ENCODE measurements around the gene NTN1. TPM values are rescaled to one million over a fixed set of nuclear protein-coding genes. Genes with fewer than 3 reads are reported as not detected.

NTN1 gene
- total RNA-seq, 1 donor from 2014 or later = 7.8 TPM

DNA sequence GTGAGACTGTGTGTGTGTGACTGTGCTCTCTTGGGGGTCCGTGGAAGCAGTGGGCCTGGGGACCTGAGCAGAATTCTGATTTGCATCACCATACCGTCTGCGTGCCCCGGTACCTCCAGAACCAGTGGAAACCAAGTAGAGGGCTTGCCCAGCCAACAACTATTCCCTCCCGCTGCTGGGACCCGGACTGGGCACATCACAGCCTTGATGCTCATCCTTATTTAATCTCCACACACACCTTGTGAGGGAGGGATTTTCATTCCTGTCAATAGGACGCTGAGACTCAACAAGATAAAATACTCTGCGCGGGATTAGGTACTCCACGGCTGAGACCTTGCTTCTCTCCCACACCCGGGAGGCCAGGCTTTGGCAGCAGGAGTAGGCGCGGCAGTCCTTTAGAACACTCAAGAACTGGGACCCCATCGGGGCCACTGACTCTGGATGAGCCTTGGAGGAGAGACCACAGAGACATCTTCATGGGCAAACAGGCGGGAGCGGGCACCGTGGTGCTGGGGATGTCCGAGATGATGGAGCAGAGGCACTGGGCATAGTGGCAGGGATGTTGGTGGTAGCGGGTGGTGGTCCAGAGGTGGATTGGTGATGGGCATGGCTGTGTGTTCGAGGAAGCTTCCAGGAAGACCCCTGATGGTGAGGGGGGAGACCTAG is 208.0 kb downstream of the NTN1 start:
- Histone ChIP-seq H3K36me3 (no peaks in the 10 kb centered on the region), H3K27ac (no peak overlapping the region), H3K9me3 (no peaks in the 10 kb centered on the region), H3K4me3 (no peak overlapping the region), H3K4me1 (no peaks in the 10 kb centered on the region), H3K27me3 (ENCODE audit: low read depth) (peaks cover 28% of the 10 kb centered on the region)
- ATAC-seq (no peak), DNase-seq (no peak)
- TF ChIP-seq, protein P1, sequence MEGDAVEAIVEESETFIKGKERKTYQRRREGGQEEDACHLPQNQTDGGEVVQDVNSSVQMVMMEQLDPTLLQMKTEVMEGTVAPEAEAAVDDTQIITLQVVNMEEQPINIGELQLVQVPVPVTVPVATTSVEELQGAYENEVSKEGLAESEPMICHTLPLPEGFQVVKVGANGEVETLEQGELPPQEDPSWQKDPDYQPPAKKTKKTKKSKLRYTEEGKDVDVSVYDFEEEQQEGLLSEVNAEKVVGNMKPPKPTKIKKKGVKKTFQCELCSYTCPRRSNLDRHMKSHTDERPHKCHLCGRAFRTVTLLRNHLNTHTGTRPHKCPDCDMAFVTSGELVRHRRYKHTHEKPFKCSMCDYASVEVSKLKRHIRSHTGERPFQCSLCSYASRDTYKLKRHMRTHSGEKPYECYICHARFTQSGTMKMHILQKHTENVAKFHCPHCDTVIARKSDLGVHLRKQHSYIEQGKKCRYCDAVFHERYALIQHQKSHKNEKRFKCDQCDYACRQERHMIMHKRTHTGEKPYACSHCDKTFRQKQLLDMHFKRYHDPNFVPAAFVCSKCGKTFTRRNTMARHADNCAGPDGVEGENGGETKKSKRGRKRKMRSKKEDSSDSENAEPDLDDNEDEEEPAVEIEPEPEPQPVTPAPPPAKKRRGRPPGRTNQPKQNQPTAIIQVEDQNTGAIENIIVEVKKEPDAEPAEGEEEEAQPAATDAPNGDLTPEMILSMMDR (IDR thresholded peaks at IDR 0.05) = no peak
- intact Hi-C loops (cut with DNase I) = no loop called here

- Histone ChIP-seq H3K27ac (no peak overlapping the region), H3K4me1 (no peaks in the 10 kb centered on the region), H3K9me3 (no peaks in the 10 kb centered on the region), H3K4me3 (no peak overlapping the region), H3K27me3 (ENCODE audit: low read depth) (peaks cover 32% of the 10 kb centered on the region), H3K36me3 (no peaks in the 10 kb centered on the region)
- ATAC-seq (no peak), DNase-seq (no peak)
- TF ChIP-seq, protein P1 (IDR thresholded peaks at IDR 0.05) = no peak
- intact Hi-C loops (cut with DNase I) = no loop called here
Measured at GRCh38 chr17:9229826-9230201, 208.5 kb downstream of the NTN1 start.

DNA sequence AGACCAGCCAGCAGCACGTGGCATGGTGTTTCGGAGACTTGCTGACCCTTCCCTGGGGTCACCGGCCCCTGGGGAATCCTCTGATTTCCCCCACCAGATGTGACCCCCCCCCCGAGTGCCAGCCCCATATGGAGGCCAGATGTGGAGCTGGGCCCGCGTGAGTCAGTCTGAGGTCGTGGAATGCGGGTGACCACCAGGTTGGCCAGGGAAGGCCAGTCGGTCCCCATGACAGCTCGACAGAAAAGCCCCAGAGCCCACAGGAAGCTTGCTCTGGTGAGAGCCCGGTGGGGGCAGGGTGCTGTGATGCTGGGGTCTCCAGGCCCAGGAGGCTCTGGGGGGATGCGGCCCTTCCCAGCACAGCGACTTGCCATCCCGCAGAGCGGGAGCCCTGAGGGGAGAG is 209.0 kb downstream of the NTN1 start:
- TF ChIP-seq, protein P1 (IDR thresholded peaks at IDR 0.05) = no peak

GRCh38 chr17:9230861-9231260 is 209.6 kb downstream of the NTN1 start:
- H3K4me1 ChIP-seq = no peaks in the 10 kb centered on the region
- no peaks in the 10 kb centered on the region for H3K36me3 ChIP-seq
- DNase-seq (peak; percentile 34), ATAC-seq (no peak)
- H3K27ac ChIP-seq = no peak overlapping the region
- TF ChIP-seq, protein P1 (IDR thresholded peaks at IDR 0.05) = no peak
- peaks cover 32% of the 10 kb centered on the region for H3K27me3 ChIP-seq (ENCODE audit: low read depth)
- intact Hi-C loops (cut with DNase I) = no loop called here
- no peak overlapping the region for H3K4me3 ChIP-seq
- H3K9me3 ChIP-seq = no peaks in the 10 kb centered on the region

More for the DNA sequence above, 209.0 kb downstream of the NTN1 start:
- ATAC-seq (no peak), DNase-seq (no peak)
- no peaks in the 10 kb centered on the region for H3K36me3 ChIP-seq
- H3K4me3 ChIP-seq = no peak overlapping the region
- peaks cover 32% of the 10 kb centered on the region for H3K27me3 ChIP-seq (ENCODE audit: low read depth)
- no peak overlapping the region for H3K27ac ChIP-seq
- H3K9me3 ChIP-seq = no peaks in the 10 kb centered on the region
- intact Hi-C loops (cut with DNase I) = no loop called here
- no peaks in the 10 kb centered on the region for H3K4me1 ChIP-seq

DNA sequence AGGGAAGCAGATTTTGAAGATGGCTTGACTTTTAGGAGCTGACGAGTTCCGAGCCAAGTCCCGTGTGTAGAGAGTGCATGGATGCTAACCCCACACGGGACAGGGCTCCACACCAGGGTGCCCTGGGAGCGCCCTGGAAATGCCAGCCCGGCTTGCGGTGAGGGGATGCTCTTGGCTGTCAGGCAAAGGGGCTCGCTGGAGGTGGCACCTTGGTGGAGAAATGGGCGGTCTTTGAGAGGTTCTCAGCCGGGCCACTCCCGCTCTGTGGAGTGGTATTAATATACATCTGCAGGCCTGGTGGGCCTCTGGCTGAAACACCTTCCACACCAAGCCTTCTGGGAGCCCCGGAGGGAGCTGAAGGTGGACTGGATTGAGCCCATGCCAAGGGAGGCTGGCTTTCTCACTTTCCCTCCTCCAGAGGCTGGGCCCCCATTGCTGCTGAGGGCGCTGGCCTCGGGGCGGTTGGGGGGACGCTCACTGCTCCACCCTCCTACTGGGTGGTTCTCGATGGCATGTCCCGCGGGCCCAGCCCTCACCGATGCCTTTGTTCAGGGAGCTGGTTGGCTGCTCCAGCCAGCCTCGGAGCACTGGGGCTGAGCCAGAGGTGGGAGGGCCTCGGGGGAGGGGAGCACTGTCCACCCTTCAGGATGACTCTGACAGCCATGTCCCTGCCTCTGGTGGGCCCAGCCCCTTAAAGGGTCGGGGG is 210.3 kb downstream of the NTN1 start:
- H3K9me3 ChIP-seq = no peaks in the 10 kb centered on the region
- no peaks in the 10 kb centered on the region for H3K36me3 ChIP-seq
- no peak overlapping the region for H3K4me3 ChIP-seq
- H3K4me1 ChIP-seq = no peaks in the 10 kb centered on the region
- ATAC-seq = no peak
- H3K27me3 ChIP-seq (ENCODE audit: low read depth) = peaks cover 35% of the 10 kb centered on the region
- TF ChIP-seq, protein P1 (IDR thresholded peaks at IDR 0.05) = no peak
- no peak for DNase-seq
- H3K27ac ChIP-seq = no peak overlapping the region
- intact Hi-C loops (cut with DNase I) = no loop called here

All from lower lobe of right lung (tissue), 2 donors.